ENCODE results near the gene HK3. TPM values are rescaled to one million over a fixed set of nuclear protein-coding genes. Genes with fewer than 3 reads are reported as not detected.

HK3 gene
- total RNA-seq, 1 donor from 2014 or later, result 0.60 TPM

GRCh38 chr5:176835918-176836317 is 63.2 kb downstream of the HK3 start:
- no peaks in the 10 kb centered on the region for H3K4me1 Mint-ChIP-seq
- peaks cover 74% of the 10 kb centered on the region for H3K27me3 Mint-ChIP-seq (ENCODE audit: low read depth)

GRCh38 chr5:176833286-176833685 is 65.9 kb downstream of the HK3 start:
- no peak for DNase-seq (ENCODE audit: low spot score in 2 of 2, unreplicated experiment in 2 of 2)
- TF ChIP-seq CTCF (IDR thresholded peaks at IDR 0.05; ENCODE audit: unreplicated experiment), result no peak
- Mint-ChIP-seq H3K36me3 (no peaks in the 10 kb centered on the region), H3K9me3 (no peaks in the 10 kb centered on the region), H3K27ac (no peak overlapping the region), H3K4me3 (no peak overlapping the region), H3K4me1 (no peaks in the 10 kb centered on the region), H3K27me3 (ENCODE audit: low read depth) (peaks cover 59% of the 10 kb centered on the region)

More at GRCh38 chr5:176835918-176836317, 63.2 kb downstream of the HK3 start:
- Mint-ChIP-seq H3K27ac (no peak overlapping the region), H3K36me3 (no peaks in the 10 kb centered on the region), H3K4me3 (no peak overlapping the region), H3K9me3 (no peaks in the 10 kb centered on the region)
- TF ChIP-seq CTCF (IDR thresholded peaks at IDR 0.05; ENCODE audit: unreplicated experiment), result no peak
- no peak for DNase-seq (ENCODE audit: low spot score in 2 of 2, unreplicated experiment in 2 of 2)

- Mint-ChIP-seq H3K4me3 (no peak overlapping the region), H3K27me3 (ENCODE audit: low read depth) (peaks cover 52% of the 10 kb centered on the region), H3K36me3 (no peaks in the 10 kb centered on the region), H3K4me1 (no peaks in the 10 kb centered on the region), H3K9me3 (no peaks in the 10 kb centered on the region), H3K27ac (no peak overlapping the region)
- TF ChIP-seq CTCF (IDR thresholded peaks at IDR 0.05; ENCODE audit: unreplicated experiment), result no peak
- no peak for DNase-seq (ENCODE audit: low spot score in 2 of 2, unreplicated experiment in 2 of 2)
Measured at GRCh38 chr5:176832162-176832561, 67.0 kb downstream of the HK3 start.

- no peaks in the 10 kb centered on the region for H3K36me3 Mint-ChIP-seq
- no peak overlapping the region for H3K4me3 Mint-ChIP-seq
- no peak for TF ChIP-seq CTCF (IDR thresholded peaks at IDR 0.05; ENCODE audit: unreplicated experiment)
- H3K9me3 Mint-ChIP-seq, result no peaks in the 10 kb centered on the region
- no peaks in the 10 kb centered on the region for H3K4me1 Mint-ChIP-seq
- H3K27me3 Mint-ChIP-seq (ENCODE audit: low read depth), result peaks cover 50% of the 10 kb centered on the region
- no peak overlapping the region for H3K27ac Mint-ChIP-seq
- no peak for DNase-seq (ENCODE audit: low spot score in 2 of 2, unreplicated experiment in 2 of 2)
Measured at GRCh38 chr5:176831425-176831824, 67.7 kb downstream of the HK3 start.

DNA sequence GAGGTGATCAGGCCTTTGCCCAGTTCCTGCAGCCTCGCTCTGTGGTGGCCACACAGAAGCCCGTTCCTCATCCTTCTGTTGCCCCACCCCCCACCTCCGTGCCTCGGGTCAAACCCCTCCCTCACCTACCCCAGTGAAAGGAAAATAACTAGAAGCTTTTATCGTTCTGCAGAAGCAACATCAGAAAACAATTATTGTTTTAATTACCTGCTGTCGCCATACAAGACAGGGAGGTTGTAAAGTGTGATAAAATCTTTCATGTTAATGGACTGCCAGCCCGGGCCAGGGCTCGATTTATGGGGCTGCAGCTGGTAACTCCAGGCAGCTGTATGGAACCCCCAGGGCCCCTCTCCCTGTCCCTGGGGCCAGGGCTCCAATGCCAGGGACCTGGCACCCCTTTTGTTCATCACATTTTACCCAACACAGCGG is 68.1 kb downstream of the HK3 start:
- Mint-ChIP-seq H3K27me3 (ENCODE audit: low read depth) (peaks cover 49% of the 10 kb centered on the region), H3K9me3 (no peaks in the 10 kb centered on the region), H3K36me3 (no peaks in the 10 kb centered on the region), H3K4me3 (no peak overlapping the region), H3K4me1 (no peaks in the 10 kb centered on the region), H3K27ac (no peak overlapping the region)
- no peak for DNase-seq (ENCODE audit: low spot score in 2 of 2, unreplicated experiment in 2 of 2)
- no peak for TF ChIP-seq CTCF (IDR thresholded peaks at IDR 0.05; ENCODE audit: unreplicated experiment)

Other genes with a start within 250 kb of the HK3 start
- 0.11 TPM in 1 of 3 replicates, not detected in the others for gene UNC5A, start 88.8 kb downstream of the HK3 start, total RNA-seq
- gene UIMC1, start 107.4 kb upstream of the HK3 start, total RNA-seq, result 45.2 to 49.8 TPM (median 45.2 TPM) in 3 replicates
- 42.3 to 48.6 TPM (median 46.9 TPM) in 3 replicates for gene ZNF346, start 123.3 kb upstream of the HK3 start, total RNA-seq
- gene FGFR4, start 187.6 kb upstream of the HK3 start, total RNA-seq, result 4.7 to 8.0 TPM (median 5.9 TPM) in 3 replicates
- 153 to 164 TPM (median 161 TPM) in 3 replicates for gene NSD1, start 234.4 kb upstream of the HK3 start, total RNA-seq

Measured in mesothelial cell of epicardium (in vitro differentiated cells).